Endothelial cell of umbilical vein (primary cell): ENCODE measurements around the gene TP53. TPM values are rescaled to one million over a fixed set of nuclear protein-coding genes. Genes with fewer than 3 reads are reported as not detected.
A peak's percentile ranks its signal among the peaks of the same experiment; 100 is the strongest.

Source experiments
- BruUV-seq: library from RNA; stranded (reverse); fragments of 400-500 nt; replicated peaks from 2 replicates; lab custom pipeline; 2021; lab: Mats Ljungman, UMichigan
- CTCF ChIA-PET: fragments of 300-600, 350-600 bp; sonication (Branson Sonifier 250); formaldehyde crosslinking; loops from one replicate; lab custom pipeline; 2021; ENCODE audit warnings: antibody characterized with exemption, inconsistent platforms; lab: Charles Lee
- POLR2A ChIA-PET: fragments of 300-600, 350-600 bp; sonication (Branson Sonifier 250); formaldehyde crosslinking; loops from one replicate; lab custom pipeline; 2021; ENCODE audit warnings: antibody characterized with exemption, inconsistent platforms; lab: Charles Lee
- DNase-seq: peaks from one replicate; pipeline ENCODE4 v3.0.0-alpha.2; 2011; ENCODE audit warnings: low read depth, low spot score
- FAIRE-seq: peaks from 2 replicates; lab custom pipeline; 2011; peaks lifted over from hg19 to GRCh38; lab: Jason Lieb, UNC
- H2AFZ ChIP-seq: 2 replicates; pipeline ENCODE4 v1.6.0; 2012; ENCODE audit warnings: low read depth, low read length, control low read depth, inconsistent platforms
- H3K27ac ChIP-seq: 2 replicates; pipeline ENCODE4 v1.5.1; 2011; ENCODE audit warnings: low read depth, mild to moderate bottlenecking, control low read depth, low read length, moderate library complexity; ENCODE audit not compliant: insufficient read depth
- H3K27me3 ChIP-seq, 2 experiments: 2 replicates each; pipeline versions ENCODE4 v1.6.0 to v1.6.1; 2011; ENCODE audit warnings: low read length in 2 of 2, mixed read lengths in 1 of 2; ENCODE audit not compliant: control insufficient read depth in 2 of 2, insufficient read depth in 2 of 2
- H3K36me3 ChIP-seq, 2 experiments: 2 replicates in 1 of 2; 3 replicates in 1 of 2; pipeline ENCODE4 v1.5.1; 2011; ENCODE audit warnings: low read length in 2 of 2, mild to moderate bottlenecking in 1 of 2, moderate library complexity in 1 of 2; ENCODE audit not compliant: control insufficient read depth in 2 of 2, insufficient read depth in 2 of 2; ENCODE audit errors: extremely low read depth in 1 of 2
- H3K4me1 ChIP-seq: 3 replicates; pipeline ENCODE4 v1.5.1; 2011; ENCODE audit warnings: mild to moderate bottlenecking, low read length; ENCODE audit not compliant: control insufficient read depth, insufficient read depth; ENCODE audit errors: extremely low read depth
- H3K4me2 ChIP-seq: 2 replicates; pipeline ENCODE4 v1.6.1; 2011; ENCODE audit warnings: low read length, control low read depth, mixed read lengths; ENCODE audit not compliant: insufficient read depth
- H3K4me3 ChIP-seq, 3 experiments: fragments of 200-600 bp in 1 of 3; sonication (generic), shearing (Covaris generic) in 1 of 3; replicated peaks in 1 of 3; 2 replicates each; pipeline ENCODE4 v1.5.1; 2011 to 2016; ENCODE audit warnings: control low read depth in 3 of 3, low read length in 3 of 3, mild to moderate bottlenecking in 2 of 3, inconsistent platforms in 1 of 3, low read depth in 1 of 3, moderate library complexity in 1 of 3; ENCODE audit not compliant: insufficient read depth in 1 of 3
- H3K79me2 ChIP-seq: 2 replicates; pipeline ENCODE4 v1.6.0; 2012; ENCODE audit warnings: low read length, inconsistent platforms; ENCODE audit not compliant: control insufficient read depth, insufficient read depth
- H3K9ac ChIP-seq: replicated peaks from 2 replicates; pipeline ENCODE3; 2011; ENCODE audit warnings: low read length, control low read depth; ENCODE audit not compliant: insufficient read depth; ENCODE audit errors: extremely low read depth
- H3K9me1 ChIP-seq: replicated peaks from 3 replicates; pipeline ENCODE4 v1.6.0; 2011; ENCODE audit warnings: mild to moderate bottlenecking, low read length; ENCODE audit not compliant: control insufficient read depth, insufficient read depth; ENCODE audit errors: extremely low read depth
- H3K9me3 ChIP-seq: replicated peaks from 2 replicates; pipeline ENCODE4 v1.5.1; 2012; ENCODE audit warnings: low read length, inconsistent platforms; ENCODE audit not compliant: control insufficient read depth, insufficient read depth
- H4K20me1 ChIP-seq: replicated peaks from 2 replicates; pipeline ENCODE3; 2011; ENCODE audit warnings: mild to moderate bottlenecking, low read length; ENCODE audit not compliant: control insufficient read depth, insufficient read depth; ENCODE audit errors: extremely low read depth
- CTCF ChIP-seq, 2 donors: IDR thresholded peaks; 1 replicate in 1 of 2; 2 replicates in 1 of 2; pipeline ENCODE4 v1.5.1; 2011; ENCODE audit warnings: low read length in 2 of 2, mild to moderate bottlenecking in 2 of 2, moderate library complexity in 2 of 2, control low read depth in 1 of 2, inconsistent platforms in 1 of 2, low read depth in 1 of 2; ENCODE audit not compliant: insufficient read depth in 1 of 2; ENCODE audit errors: extremely low read depth in 1 of 2
- FOS ChIP-seq: IDR thresholded peaks from 2 replicates; pipeline ENCODE4 v1.6.1; 2011; ENCODE audit warnings: mild to moderate bottlenecking, low read length, moderate library complexity, borderline replicate concordance; ENCODE audit not compliant: insufficient read depth
- GATA2 ChIP-seq: IDR thresholded peaks from 2 replicates; pipeline ENCODE4 v1.7.0; 2011; ENCODE audit warnings: low read depth, mild to moderate bottlenecking, moderate library complexity, mixed read lengths, low read length; ENCODE audit not compliant: insufficient read length, insufficient read depth
- JUN ChIP-seq: IDR thresholded peaks from 2 replicates; pipeline ENCODE4 v1.6.1; 2011; ENCODE audit warnings: borderline replicate concordance, low read depth; ENCODE audit not compliant: insufficient read length, insufficient read depth
- MAX ChIP-seq: IDR thresholded peaks from 2 replicates; pipeline ENCODE4 v1.6.1; 2011; ENCODE audit not compliant: insufficient read depth, insufficient read length
- MYC ChIP-seq: IDR thresholded peaks from one replicate; pipeline ENCODE4 v1.6.1; 2011; ENCODE audit warnings: mild to moderate bottlenecking, low read depth, low read length
- POLR2A ChIP-seq: IDR thresholded peaks from 2 replicates; pipeline ENCODE4 v1.6.1; 2012; ENCODE audit warnings: low read depth, mild to moderate bottlenecking, control low read depth, low read length
- POLR2AphosphoS5 ChIP-seq: IDR thresholded peaks from 2 replicates; pipeline ENCODE4 v1.6.1; 2012; ENCODE audit warnings: low read depth, mild to moderate bottlenecking, control low read depth, low read length, moderate library complexity; ENCODE audit not compliant: insufficient read depth
- dilution Hi-C: fragments of 300-500 bp; cut with MboI; formaldehyde crosslinking; loops from one replicate; pipeline ENCODE4 v1.15.0; 2019; ENCODE audit warnings: low sequenced_read_pairs; ENCODE audit not compliant: extremely low pct_ligation_motif_present
- intact Hi-C: fragments of 100-400 bp; cut with micrococcal nuclease; formaldehyde crosslinking; loops from one replicate; pipeline ENCODE4 v1.10.0; 2022
- polyA plus RNA-seq, 4 experiments: library from polyadenylated mRNA; depleted of rRNA in 3 of 4; stranded (reverse) in 3 of 4; unstranded in 1 of 4; fragments of >200 nt; gene quantifications; 2 replicates each; pipeline versions ENCODE4 v1.2.1 to v1.2.3, GENCODE V29; 2011 to 2012; ENCODE audit warnings: missing spikeins in 1 of 4
- total RNA-seq: library from RNA; stranded (reverse); gene quantifications from 2 replicates; pipeline ENCODE4 v1.2.3, GENCODE V29; 2021

The TP53 gene
- total and polyA plus RNA-seq, 2 donors (not counting 3 experiments of a cell fraction or from before 2014, with no cell fraction given), result 82.1 to 138 TPM

GRCh38 chr17:7688808-7689316 lies 1.6 kb upstream of the TP53 start:
- BruUV-seq, result TSS peak; percentile 12
- H3K79me2 ChIP-seq, result peaks cover 39% of the 10 kb centered on the region

GRCh38 chr17:7687908-7688807 lies 868 bp upstream of the TP53 start, which contains the start of gene WRAP53:
WRAP53 (plus strand) TSS chr17:7688477; CDS start chr17:7688649, 172 bp downstream.
- Histone ChIP-seq H3K9ac (peak within 1 kb of the TSS; percentile 99), H3K36me3 (peaks cover 0 to 2% of the 10 kb centered on the region in 2 experiments), H3K4me2 (peak within 1 kb of the TSS; percentile 98), H3K4me1 (peaks cover 26% of the 10 kb centered on the region), H3K4me3 (peak within 1 kb of the TSS; percentile 75 to 96 (median 79)), H3K9me3 (no peaks in the 10 kb centered on the region), H3K9me1 (no peaks in the 10 kb centered on the region), H3K79me2 (peaks cover 45% of the 10 kb centered on the region), H3K27ac (peak within 1 kb of the TSS; percentile 93), H2AFZ (peak within 1 kb of the TSS; percentile 89), H3K27me3 (no peaks in the 10 kb centered on the region), H4K20me1 (no peaks in the 10 kb centered on the region)
- peak; percentile 70 for TF ChIP-seq POLR2A
- TF ChIP-seq POLR2AphosphoS5, result peak; percentile 80
- TF ChIP-seq GATA2, result no peak
- no peak for TF ChIP-seq MYC
- TF ChIP-seq CTCF (IDR thresholded peaks at IDR 0.05; ENCODE audit: extremely low read depth in 1 of 2, insufficient read depth in 1 of 2, low read depth in 1 of 2, low read length in 2 of 2), result peak; percentile 97 to 99
- no peak for TF ChIP-seq MAX
- no peak for TF ChIP-seq JUN
- no TSS peak for BruUV-seq
- POLR2A ChIA-PET, result interaction anchor here (0.6 to 2.4 kb wide), 8 partner anchors 13 to 627 kb away, joined by 3 to 9 read pairs (median 5); partner anchors contain the start of genes ATP1B2, CD68, FXR2 and MPDU1
- CTCF ChIA-PET, result interaction anchor here (0.7 to 4.4 kb wide), 40 partner anchors 11 to 386 kb away, joined by 3 to 97 read pairs (median 4); partner anchors contain the start of genes ATP1B2, CD68, DNAH2 and EFNB3
- DNase-seq (peak; percentile 99), FAIRE-seq (peak; percentile 99)
- dilution Hi-C loops (no loop called here), intact Hi-C loops (loop anchor here (1.0 to 10.0 kb wide), 11 partner anchors 29 to 336 kb away; partner anchors contain the start of genes CHD3, DNAH2, FGF11 and KCTD11)

More at GRCh38 chr17:7688808-7689316, 1.6 kb upstream of the TP53 start:
- no peak for FAIRE-seq
- peaks cover 26% of the 10 kb centered on the region for H3K4me1 ChIP-seq
- intact Hi-C loops (loop anchor here (1.0 to 10.0 kb wide), 10 partner anchors 28 to 337 kb away; partner anchors contain the start of genes CHD3, DNAH2, FGF11 and KCTD11), dilution Hi-C loops (no loop called here)
- no peak for TF ChIP-seq FOS
- no peaks in the 10 kb centered on the region for H4K20me1 ChIP-seq
- peak overlapping the region; percentile 87 for H3K4me2 ChIP-seq
- H3K36me3 ChIP-seq, result peaks cover 0 to under 1% of the 10 kb centered on the region in 2 experiments
- peak overlapping the region; percentile 43 for H3K27ac ChIP-seq
- DNase-seq, result no peak
- peak overlapping the region; percentile 89 for H2AFZ ChIP-seq
- H3K27me3 ChIP-seq, result no peaks in the 10 kb centered on the region
- no peaks in the 10 kb centered on the region for H3K9me3 ChIP-seq
- H3K4me3 ChIP-seq, result peak overlapping the region; percentile 67 to 84 (median 75)
- ChIA-PET POLR2A (interaction anchor here (0.9 kb wide), 1 partner anchor 12 kb away, joined by 3 read pairs; no protein-coding TSS in a partner anchor), CTCF (interaction anchor here (1.3 to 4.4 kb wide), 11 partner anchors 13 to 168 kb away, joined by 3 to 97 read pairs (median 10); partner anchors contain the start of genes DNAH2, EFNB3, MPDU1 and NAA38)
- no peaks in the 10 kb centered on the region for H3K9me1 ChIP-seq
- H3K9ac ChIP-seq, result peak overlapping the region; percentile 78
